Effector CD4-positive, alpha-beta T cell (primary cell): ENCODE results near the gene ACYP2.
"Not testable (repeated sequence)": the region's sequence is repeated elsewhere in the genome, so short reads cannot be mapped to it uniquely, and the experiment has no call there.

Experiments used
- DNase-seq: peaks from one replicate; pipeline ENCODE4 v3.0.0-alpha.2; 2020

Gene ACYP2

GRCh38 chr2:54227798-54228197 lies 112.4 kb downstream of the ACYP2 start:
- DNase-seq = no peak

DNA sequence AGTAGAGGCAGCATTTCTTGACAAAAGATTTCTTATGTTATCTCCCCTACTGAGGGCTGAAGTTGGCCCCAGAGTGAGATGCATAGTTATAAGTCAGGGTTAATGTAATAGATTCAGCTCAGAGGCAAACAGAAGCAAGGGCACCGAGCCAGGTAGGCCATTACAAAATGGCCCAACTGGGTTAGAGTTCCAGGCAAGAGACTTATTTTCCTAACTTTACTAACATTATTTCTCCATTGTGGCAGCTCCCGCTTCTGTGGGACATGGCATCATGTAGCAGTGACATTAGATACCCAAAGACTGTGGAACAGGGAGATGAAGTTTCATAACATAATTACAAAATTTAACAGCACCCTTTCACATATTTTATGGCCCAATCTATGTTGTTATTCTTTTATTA lies 113.5 kb downstream of the ACYP2 start:
- no peak for DNase-seq

- DNase-seq = no peak
These were observed 118.6 kb downstream of the ACYP2 start for GRCh38 chr2:54233832-54234649.

DNA sequence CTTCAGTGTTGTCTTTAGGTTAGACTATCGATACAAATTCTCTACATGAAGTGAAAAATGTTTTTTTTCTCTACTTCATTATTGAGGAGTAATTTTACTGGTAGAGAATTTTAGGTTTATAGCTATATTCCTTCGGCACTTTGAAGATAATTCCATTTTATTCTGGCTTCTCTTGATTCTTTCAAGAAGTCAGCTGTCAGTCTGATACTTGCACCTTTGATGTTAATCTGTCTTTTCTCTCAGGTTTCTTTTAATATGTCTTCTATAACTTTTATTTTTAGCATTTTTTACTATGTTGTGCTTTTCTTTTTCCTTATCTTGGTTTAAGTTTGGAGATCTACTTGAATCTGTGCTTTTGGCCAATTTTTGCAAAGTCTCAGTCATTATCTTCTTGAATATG lies 122.0 kb downstream of the ACYP2 start:
- DNase-seq = no peak

GRCh38 chr2:54239427-54239826 lies 124.0 kb downstream of the ACYP2 start:
- no peak for DNase-seq

DNA sequence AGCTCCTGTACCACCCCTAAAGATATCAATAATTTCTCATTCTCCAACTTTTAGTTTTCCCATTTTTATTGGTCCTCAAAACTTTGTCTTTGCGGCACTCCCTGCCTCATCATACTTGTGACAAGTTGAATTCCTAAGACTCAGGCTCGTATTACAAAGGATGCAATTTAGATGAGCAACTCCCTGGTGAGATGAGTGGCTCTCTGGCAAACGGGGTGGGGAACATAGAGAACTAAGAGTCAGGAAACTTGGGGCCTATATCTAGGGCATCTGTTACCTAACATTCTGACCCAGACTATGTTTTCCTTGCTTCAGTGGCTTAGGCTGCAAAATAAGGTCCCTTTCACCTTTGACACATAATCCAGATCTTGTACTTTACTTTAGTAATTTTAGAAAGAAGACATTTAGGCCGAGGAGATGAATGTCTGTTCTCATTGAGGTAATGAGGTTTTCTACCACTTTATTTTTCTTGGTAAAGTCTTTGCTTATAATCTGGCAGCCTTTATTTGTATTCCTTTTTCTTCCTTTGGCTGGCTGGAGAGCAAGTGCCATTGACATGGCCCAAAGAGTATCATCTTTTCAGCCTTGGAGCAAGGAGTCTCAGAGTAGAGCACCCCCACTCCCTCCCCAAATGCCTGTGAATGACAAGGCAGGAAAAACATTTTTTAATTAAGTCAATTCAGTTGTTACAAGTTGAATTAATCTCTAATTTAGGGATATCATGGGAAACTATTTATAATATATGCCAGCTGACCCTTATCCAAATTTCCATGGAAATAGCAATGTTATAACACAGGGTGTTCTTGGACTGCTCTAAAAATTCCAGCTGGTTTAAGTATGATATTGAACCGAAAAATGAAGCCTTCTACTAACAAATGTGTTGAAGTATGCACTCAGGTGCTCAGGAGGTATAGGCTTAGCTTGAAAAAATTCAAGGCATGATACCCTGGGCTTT lies 125.4 kb downstream of the ACYP2 start:
- DNase-seq = no peak

DNA sequence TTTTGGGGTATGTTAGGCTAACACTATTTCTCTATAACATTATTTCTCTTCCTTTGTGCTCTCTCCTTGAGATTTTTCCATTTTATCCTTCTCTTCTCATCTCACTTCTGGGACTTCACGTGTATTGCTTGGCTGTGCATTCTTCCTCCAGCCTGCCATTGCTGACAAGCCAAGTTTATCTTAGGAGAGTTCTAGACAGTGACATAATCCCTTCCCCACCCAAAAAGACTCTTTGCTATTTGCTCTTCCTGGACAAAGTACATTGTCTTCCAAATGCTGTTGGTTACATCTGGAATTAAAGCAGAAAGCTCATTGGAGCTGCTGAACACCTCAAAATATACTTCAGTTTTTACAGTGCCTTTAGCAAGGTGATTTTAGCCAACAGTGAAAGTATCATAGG lies 131.7 kb downstream of the ACYP2 start:
- DNase-seq = no peak

DNA sequence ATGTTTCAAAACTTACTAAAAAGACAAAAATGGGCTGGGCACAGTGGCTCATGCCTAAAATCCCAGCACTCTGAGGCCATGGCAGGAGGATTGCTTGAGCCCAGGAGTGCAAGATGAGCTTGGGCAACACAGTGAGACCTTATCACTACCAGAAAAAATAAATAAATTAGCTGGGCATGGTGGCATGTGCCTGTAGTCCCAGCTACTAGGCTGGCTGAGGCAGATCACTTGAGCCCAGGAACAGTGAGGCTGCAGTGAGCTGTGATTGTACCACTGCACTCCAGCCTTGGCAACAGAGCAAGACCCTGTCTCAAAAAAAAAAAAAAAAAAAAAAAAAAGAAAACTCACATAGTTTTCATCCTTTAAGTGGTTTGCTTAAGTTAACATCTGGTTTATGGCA lies 134.2 kb downstream of the ACYP2 start:
- DNase-seq = no peak

DNA sequence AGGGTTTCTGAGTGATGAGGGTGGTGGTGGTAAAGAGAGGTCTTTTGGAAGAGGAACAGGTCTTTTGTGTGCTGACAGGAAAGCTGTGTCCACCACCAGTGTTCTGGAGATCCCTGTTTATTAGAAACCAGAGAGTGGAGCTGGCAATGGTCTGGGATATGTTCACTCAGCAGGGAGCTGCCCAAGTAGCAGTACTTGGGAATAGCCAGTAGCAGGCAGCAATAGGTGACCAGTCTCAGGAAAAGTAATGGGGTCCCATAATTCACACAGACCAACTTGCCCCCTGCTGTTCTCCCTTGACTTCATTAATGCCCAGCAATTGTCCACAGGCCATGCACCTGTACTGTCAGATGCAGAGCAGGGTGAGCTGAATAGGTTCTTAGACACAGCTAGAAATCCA lies 138.8 kb downstream of the ACYP2 start:
- no peak for DNase-seq

- no peak for DNase-seq
These were observed 140.0 kb downstream of the ACYP2 start for GRCh38 chr2:54255230-54256090.

- DNase-seq = no peak
These were observed 140.8 kb downstream of the ACYP2 start, which contains the start of gene TSPYL6 for GRCh38 chr2:54256091-54256694. TSS of gene TSPYL6 (minus strand) at chr2:54256229. CDS start at chr2:54256151, 78 bp downstream.

- no peak for DNase-seq
These were observed 142.8 kb downstream of the ACYP2 start for GRCh38 chr2:54258166-54258565.

GRCh38 chr2:54259413-54260240 lies 144.2 kb downstream of the ACYP2 start:
- DNase-seq = no peak

GRCh38 chr2:54260241-54260595 lies 144.8 kb downstream of the ACYP2 start:
- DNase-seq = no peak

DNA sequence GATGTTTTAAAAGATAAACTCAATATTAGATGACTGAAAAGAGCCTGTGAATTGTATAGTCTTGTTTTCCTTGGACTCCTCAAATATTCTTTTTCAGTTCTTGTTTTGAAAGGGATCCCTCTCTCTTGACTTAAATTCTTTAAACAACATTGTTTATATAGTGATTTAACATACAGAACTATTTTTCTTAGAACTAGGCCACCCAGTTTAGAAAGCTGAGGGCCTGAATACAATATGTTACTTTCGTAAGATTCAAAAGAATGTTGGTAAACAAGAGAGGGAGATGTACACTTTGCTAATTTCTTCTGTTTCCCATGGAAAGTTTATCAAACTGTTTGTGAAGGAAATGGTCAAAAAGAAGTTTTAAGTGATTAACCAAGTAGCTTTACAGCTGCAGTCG lies 146.1 kb downstream of the ACYP2 start:
- DNase-seq = no peak

DNA sequence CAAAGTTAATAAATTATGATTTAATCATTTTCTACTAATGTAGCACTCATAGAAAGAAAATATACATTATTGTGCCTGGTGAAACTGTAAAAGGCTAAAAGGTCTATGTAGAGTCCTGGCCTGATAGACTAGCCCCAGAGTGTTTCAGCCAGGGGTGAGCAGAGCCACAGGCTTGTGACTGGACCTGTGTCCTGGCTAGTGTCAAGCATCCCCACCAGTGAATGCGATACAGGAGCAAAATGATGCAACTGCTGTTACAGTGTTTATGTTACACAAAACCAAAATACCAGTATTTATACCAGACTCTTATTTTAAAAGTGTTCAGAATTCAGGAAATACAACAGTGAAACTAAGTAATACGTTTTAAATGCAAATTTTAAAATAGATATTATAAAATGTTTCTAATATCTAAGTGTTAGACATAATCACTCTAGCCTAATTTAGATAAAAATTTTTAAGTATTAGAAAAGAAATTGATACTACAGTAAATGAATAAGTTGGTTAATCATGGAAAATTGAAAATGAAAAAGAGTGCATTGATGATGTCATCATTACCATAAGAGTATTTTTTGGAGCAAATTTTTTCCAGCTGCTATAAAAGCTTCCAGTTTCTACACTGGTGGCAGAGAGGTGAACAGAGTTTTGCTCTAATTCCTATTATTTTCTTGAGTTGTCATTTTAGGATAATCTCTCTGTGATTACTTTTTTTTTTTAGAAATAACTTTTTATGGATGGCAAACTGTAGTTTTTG lies 146.8 kb downstream of the ACYP2 start:
- DNase-seq = no peak

DNA sequence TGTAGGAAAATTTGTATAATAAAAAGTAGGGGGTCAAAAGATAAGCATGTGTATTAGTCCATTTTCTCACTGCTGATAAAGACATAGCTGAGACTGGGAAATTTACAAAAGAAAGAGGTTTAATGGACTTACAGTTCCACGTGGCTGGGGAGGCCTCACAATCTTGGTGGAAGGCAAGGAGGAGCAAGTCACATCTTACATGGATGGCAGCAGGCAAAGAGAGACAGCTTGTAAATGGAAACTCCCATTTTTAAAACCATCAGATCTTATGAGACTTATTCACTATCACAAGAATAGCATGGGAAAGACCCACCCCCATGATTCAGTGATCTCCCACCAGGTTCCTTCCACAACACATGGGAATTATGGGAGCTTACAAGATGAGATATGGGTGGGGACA lies 149.7 kb downstream of the ACYP2 start:
- not testable (repeated sequence) for DNase-seq

- no peak for DNase-seq
These were observed 152.2 kb downstream of the ACYP2 start for GRCh38 chr2:54267577-54267976.

- DNase-seq = no peak
These were observed 155.8 kb downstream of the ACYP2 start for GRCh38 chr2:54271189-54271588.

DNA sequence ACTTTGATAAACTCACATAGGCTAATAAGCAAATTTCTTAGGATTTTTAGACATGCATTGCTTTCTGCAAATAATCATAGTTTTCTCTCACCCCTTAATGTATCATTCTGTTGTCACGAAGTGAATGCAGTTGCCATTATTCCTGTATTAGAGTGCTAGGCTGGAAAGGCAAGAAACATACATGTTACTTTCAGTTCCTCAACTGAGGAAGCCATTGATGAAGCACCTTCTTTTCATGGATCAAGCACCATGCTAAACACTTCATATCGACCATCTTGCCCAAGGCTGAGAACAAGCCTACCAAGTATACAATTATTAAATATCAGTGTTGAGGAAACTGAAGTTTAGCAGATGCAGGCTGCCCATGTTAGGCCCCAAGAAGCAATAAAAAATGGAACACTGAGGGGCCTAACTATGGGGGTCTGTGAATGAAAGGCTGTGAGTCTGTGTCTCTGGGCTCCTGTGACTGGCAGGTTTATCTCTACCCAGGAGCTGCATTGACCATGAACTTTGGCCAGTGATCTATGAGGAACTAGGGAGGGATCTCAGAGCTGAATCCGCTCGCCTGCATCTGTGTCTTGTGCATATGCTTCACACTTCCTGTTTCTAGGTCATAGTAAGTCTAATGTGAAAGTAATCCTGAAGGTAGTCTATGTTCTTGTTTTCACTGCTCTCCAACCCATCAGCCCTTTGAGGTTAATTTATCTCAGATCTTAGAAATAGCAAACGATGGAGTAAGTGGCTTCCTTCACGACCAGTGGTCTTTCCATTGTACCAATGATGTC lies 156.6 kb downstream of the ACYP2 start:
- no peak for DNase-seq
